HG03571 (cell line): ENCODE data around the gene WDSUB1.
A peak's percentile ranks its signal among the peaks of the same experiment; 100 is the strongest.

ENCODE experiments used
- ATAC-seq: cut with Tn5 transposase; IDR thresholded peaks from one replicate; pipeline ENCODE4 v1.9.1; 2021; ENCODE audit not compliant: unreplicated experiment

The WDSUB1 gene, protein sequence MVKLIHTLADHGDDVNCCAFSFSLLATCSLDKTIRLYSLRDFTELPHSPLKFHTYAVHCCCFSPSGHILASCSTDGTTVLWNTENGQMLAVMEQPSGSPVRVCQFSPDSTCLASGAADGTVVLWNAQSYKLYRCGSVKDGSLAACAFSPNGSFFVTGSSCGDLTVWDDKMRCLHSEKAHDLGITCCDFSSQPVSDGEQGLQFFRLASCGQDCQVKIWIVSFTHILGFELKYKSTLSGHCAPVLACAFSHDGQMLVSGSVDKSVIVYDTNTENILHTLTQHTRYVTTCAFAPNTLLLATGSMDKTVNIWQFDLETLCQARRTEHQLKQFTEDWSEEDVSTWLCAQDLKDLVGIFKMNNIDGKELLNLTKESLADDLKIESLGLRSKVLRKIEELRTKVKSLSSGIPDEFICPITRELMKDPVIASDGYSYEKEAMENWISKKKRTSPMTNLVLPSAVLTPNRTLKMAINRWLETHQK

DNA sequence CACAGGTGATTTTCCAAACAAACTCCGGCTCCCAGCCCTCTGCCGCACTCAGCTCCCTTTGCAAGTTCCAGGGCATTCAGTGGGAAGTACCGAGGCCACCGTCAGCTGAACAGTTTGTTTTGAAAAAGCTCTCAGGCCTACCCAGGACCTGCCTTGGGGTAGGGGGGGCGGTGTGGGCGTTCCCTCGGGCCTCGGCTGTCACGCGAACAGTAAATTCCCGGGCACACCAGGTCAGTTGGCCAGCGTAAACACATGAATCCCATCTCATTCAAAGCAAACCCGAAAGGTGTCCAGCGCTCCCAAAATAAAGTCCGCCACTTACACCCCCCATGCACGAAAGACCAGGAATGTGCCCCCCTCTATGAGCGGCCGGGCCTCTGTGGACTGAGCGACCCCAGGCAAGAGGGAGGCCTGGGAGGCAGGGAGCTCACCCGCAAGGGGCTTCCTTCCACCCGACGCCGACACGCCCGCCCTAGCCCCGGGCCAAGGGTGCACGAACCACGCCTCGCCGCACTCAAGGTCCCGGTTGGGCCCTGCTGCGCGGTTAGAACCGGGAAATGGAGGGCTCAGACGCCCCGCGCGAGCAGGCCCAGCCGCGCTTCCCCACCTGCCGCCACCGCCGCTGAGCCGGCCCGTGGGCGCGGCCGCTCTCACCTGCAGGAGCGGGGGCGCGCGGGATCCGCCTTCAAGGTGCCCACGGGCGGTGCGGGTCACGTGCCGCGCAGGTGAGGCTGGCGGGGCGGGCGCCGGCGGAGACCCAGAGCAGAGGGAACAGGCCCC lies at the start of gene WDSUB1:
TSS of gene WDSUB1 (minus strand) at position 775 of the 780 bp plus-strand sequence. CDS start 3,634 bp downstream, outside the sequence.
- ATAC-seq, result peak; percentile 2

DNA sequence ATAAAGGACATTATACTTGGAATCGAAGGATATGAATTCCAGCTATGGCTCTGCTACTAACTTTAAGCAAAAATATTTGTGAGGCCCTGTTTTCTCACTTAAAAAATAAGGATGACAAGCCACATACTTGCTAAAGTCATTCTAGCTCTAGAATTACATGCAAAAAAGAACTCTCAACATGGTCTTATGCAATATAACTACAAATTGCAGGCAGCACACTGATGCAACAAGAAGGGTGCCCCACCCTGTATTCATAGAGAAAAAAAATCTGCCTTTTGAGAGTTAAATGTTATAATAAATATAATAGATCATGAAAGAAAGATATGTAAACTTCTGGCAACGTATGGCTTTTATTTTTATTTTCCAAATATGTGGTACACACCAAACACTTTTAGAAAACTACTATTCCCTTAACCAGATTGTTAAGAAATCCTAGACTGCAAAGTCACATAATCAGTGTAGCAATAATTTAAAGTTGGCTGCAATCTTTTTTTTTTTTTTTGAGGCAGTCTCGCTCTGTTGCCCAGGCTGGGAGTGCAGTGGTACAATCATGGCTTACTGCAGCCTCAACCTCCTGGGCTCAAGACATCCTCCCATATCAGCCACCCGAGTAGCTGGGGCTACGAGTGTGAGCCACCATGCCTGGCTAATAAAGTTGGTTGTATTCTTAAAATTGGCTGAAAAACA lies 40.2 kb upstream of the WDSUB1 start:
- ATAC-seq, result no peak

DNA sequence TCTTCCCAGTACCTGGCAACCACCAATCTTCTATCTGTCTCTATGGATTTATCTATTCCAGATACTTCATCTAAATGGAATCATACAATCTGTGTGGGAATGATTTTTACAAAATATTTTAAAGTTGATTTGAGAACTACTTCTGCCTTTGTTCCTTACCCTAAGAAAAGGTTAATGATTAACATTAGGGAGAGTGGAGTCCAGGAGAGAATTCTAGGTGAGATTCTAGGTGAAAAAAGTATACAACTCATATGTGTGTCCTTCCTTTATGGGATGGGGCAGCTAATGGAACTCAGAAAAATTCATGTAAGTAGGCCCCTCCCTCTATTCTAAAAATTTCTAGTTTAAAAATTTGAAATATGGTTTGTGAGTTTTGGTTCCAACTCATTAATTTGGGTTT lies 35.9 kb upstream of the WDSUB1 start:
- no peak for ATAC-seq

DNA sequence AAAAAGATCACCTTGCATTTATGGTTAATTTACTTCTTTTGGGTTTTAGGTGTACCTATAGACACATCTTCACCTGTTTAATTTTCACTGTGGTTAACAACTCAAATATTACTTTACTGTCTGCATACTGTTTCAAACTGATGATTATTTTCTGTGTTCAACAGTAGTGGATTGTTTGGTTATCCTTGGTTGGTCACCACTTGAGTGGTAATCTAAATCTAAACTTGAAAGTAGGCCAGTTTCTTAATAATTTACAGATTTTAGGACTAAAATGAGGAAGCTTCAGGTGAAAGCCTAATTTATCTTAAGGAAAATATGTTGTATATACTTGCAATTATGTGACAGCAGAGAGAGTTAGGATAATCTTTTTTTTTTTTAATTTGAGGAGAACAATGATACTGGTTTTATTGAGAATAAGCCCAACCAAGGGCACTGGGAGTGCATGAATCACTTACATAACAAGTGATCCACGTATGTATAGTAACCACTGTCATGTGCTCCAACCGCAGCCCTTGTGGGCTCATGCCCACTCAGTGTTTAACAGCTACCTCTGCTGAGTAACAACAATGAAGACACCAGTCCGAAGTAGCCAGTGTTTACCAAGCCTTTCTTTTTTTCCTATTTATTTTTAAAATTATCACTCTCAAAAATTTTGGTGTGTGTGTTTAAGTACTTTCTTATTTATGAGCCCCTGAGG lies 31.0 kb upstream of the WDSUB1 start:
- peak; percentile 84 for ATAC-seq

DNA sequence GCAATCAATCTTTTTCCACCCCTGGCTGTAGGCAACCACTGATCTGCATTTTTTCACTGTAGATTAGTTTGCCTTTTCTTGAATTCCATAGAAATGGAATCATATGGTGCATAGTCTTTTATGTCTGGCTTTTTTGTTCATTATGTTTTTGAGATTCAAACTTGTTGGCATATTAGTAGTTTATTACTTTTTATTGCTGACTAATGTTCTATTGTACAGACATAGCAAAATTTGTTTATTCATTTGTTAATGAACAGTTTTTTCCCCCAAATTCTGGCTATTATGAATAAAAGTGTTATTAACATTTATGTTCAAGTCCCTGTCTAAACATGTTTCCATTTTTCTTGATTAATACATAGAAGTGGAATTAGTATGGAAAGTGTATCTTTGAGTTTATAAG lies 21.4 kb upstream of the WDSUB1 start:
- ATAC-seq, result no peak

DNA sequence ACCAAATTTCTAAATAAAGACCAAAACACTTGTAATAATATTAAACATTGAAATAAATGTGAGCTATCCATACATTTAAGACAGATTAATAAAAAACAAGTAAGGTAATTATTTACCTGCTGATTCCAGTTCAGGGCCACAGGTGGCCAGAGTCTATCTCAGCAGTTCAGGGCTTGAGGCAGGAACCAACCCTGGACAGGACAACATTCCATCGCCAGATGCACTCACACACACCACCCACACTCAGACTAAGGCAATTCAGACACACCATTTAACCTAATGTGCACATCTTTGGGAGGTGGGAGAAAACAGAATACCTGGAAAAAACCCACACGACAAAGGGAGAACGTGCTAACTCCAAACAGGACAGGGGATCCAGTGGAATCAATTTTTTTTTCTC lies 14.1 kb upstream of the WDSUB1 start:
- ATAC-seq, result no peak

DNA sequence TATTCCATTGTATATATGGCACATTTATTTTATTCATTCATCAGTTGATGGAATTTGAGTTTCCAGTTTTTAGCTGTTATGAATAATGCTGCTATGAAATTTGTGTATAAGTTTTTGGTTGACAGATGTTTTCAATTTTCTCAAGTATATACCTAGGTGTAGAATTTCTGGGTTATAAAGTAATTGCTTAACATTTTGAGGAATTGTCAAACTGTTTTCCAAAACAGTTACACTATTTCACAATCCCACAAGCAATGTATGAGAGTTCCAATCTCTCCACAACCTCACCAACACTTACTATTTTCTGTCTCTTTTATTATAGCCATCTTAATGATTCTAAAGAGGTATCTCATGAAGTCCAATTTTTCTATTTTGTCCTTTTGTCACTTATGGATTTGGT lies 12.5 kb upstream of the WDSUB1 start:
- no peak for ATAC-seq

DNA sequence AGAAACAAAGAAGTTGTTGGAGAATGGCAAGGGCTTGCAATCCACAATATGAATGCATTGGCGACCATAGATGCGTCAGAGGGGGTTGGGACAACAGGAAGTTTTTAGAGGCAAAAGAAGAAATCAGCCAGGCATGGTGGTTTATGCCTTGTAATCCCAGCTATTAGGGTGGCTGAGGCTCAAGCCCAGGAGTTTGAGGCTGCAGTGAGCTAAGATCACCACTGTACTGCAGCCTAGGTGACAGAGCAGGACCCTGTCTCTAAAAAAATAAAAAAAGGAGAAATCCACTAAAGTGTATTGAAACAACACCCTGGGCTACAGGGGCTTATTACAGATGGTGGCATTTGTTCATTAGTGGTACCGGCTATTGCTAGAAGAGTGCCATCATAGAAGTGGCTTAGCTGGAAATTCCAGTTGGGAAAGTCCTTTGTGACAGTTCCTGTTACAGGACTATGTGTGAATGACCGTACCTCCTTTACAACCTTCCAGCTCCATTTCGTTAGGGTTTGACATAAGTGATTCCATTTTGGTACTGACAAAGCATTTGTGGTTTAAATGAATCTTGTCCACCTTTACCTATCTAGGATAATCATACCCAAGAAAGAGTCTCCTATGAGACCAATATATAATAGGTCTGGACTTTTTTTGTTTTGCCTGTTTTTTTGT lies 10.7 kb upstream of the WDSUB1 start:
- no peak for ATAC-seq

DNA sequence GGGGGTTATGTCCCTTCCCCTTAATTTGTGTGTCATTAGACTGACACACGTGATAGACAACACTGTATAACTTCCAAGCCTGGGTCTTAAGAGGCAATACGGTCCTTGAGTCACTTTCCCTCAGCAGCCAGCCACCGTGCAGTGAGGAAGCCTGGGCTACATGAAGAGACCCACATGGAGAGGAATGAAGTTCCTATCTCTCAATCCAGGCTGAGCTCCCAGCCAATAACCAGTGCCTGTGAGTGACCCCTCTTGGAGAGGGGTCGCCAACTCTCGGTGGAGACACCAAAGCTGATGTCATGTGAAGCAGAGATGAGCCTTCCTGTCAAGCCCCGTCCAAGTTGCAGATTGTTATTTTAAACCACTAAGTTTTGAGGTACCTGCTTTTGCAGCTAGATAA lies 5.7 kb upstream of the WDSUB1 start:
- ATAC-seq, result no peak

DNA sequence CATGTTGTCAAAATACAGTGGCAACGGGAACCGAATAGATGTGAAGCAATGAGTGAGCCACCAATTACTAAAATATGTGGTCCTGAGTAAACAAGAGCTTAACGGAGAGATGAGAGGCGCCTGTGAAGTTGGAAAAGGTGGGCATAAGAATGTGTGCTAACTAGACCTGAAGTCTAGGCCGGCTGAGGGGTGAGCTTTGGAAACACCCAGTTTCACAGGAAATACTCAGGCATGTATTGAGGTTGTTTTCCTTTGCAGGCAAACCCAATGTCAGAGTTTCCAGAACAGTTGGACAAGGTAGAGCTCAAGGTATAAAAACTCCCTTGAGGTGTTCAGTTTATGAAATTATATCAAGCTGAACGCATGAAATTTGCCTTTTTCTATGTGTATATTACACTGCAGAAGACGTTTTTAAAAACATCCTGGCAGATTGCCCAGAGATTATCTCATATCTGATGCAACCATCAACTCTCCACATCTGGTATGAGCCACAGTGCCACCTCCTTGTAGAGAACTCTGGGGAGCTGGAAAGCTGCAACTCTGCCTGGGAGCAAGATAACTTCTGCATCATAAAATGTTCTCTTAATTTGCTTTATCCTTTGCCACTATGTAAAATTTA lies 3.9 kb upstream of the WDSUB1 start:
- ATAC-seq, result no peak

DNA sequence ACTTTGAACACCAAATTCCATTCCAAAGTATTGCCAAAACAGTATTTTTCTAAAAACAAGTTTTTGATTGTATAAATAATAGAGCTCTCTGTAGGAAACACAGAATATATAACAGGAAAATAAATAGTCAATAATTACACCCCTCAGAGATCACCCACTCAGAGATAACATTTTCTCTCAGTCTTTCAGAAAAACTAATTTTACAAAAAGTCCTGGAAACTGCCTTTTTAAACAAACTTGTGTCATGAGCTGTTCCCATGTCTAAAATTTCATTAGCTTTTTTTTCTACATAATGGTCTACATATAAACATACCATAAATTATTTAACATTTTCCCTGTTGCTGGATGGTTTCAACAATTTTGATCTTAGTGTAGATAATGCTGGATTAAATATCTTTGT lies 1.2 kb upstream of the WDSUB1 start:
- ATAC-seq, result no peak

DNA sequence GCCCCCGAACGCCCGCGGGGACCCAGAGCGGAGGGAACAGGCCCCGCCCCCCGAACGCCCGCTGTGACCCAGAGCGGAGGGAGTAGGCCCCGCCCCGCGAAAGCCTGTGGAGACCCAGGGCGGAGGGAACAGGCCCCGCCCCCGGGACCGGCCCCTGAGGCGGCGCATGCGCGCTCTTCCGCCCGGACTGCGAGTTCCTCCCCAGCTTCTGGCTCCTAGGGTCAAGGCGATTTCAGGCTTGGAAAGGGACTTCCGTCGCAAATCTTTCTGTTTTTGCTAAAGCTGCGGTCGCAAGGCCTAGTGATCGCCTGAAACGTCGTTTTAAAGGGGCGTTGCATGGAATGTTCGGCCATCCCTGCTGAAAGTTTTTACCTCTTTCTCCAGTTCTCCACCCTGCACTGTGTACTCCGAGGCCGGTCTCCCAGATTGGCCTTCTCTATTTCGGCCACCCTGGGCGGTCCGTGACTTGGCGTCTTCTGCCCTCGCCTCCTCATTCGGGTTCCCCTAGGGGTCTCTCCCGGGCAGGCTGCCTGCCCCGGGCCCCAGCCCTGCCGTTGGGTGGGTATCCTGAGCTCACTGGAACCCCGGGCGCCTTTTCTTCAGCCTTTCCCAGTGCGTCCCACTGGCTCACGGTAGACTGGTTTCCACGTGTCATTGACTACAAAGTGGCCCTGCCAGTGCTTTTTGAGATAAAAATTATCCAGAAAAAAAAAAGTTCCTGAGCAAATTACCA lies 372 bp upstream of the WDSUB1 start:
- peak; percentile 91 for ATAC-seq

DNA sequence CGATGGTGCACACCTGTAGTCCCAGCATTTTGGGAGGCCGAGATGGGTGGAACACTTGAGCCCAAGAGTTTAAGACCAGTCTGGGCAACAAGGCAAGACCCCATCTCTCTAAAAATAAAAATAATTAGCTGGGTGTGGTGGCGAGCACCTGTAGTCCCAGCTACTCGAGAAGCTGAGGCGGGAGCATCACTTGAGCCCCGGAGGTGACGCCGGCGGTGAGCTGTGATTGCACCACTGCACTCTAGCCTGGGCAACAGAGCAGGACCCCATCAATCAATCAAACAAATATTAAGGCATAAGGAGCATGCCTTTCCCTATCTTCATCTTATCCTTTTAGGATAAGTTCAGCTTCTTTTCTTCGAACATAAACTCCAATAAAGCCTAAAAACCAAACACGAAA lies 1.1 kb downstream of the WDSUB1 start:
- ATAC-seq, result no peak

DNA sequence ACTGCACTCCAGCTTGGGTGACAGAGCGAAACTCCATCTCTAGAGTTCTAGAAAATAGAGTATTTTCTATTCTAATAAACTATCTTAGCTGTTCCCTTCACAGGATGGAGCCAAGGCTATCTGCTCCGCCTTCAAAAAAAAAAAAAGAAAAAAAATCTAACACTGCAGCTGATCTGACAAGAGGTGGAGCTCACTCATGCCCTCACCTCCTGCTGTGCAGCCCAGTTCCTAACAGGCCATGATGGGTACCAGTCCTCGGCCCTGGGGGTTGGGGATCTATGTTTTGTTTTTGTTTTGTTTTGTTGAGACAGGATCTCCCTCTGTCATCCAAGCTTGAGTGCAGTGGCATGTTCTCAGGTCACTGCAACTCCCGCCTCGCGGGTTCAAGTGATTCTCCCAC lies 3.0 kb downstream of the WDSUB1 start:
- ATAC-seq, result no peak

DNA sequence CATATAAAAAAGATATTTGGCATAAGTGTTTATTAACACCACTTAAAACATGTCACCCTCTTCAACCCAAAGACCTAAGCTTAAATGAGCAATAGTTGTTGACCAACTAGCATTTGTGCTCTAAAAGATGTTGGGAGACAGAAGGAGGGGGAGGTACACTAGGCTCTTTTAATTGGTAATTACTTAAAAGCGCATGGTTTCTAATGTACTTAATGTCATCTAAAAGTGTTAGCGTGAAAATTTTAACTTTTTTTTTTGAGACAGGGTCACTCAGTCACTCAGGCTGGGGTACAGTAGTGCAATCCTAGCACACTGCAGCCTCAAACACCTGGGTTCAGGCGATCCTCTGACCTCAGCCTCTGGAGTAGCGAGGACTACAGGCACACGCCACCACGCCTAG lies 5.5 kb downstream of the WDSUB1 start:
- ATAC-seq, result no peak

DNA sequence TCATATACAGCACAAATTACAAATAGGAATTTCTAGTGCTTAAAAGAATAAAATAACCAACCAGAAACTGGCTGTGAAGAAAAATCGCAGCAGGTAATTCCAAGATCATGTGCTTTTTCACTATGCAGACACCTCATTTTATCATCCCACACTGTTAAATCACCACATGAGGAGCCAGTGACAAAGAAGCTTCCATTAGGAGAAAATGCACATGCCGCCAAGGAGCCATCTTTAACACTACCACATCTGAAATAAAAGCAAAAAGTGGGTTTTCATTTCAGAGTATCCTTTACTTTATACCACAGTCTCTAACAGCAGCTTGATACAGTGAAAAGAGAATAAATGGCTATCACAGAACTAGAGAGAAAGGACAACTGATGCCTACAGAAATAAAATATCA lies 6.8 kb downstream of the WDSUB1 start:
- ATAC-seq, result no peak

DNA sequence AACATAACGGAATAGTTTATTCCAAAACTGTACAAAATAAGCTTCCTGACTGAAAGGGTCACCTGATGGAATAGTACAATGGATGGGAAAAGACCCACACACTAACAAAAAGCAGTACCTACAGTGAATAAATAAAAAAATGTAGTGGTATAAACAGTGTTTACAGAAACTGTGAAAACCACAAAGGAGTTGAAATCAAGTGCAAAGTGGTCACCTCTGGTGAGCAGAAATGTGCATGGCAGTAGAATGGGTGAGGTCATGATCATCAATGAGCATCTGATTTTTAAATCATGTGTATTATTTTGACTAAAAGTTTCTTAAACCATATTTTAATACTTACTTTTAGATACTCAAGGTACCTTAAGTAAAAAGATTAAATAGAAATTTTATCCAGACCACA lies 11.4 kb downstream of the WDSUB1 start:
- ATAC-seq, result no peak

DNA sequence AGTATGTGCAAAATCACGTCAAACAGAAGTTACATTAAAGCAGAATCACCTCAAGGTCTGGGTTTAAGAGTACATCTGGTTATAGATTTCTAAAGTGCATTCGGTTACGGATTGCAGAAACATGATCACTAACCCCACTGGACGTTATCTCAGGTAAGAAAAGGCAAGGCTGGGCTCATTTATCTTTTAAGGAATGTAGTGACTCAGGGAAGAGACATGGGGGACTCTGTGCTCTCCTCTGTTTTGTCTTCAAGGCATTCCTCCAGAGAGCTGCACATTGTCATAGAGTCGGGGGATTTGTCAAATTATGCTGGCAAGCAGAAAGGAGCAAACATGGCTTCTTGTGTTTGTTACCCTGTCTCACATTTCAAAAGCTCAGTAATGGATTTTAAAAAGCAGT lies 14.3 kb downstream of the WDSUB1 start:
- no peak for ATAC-seq

DNA sequence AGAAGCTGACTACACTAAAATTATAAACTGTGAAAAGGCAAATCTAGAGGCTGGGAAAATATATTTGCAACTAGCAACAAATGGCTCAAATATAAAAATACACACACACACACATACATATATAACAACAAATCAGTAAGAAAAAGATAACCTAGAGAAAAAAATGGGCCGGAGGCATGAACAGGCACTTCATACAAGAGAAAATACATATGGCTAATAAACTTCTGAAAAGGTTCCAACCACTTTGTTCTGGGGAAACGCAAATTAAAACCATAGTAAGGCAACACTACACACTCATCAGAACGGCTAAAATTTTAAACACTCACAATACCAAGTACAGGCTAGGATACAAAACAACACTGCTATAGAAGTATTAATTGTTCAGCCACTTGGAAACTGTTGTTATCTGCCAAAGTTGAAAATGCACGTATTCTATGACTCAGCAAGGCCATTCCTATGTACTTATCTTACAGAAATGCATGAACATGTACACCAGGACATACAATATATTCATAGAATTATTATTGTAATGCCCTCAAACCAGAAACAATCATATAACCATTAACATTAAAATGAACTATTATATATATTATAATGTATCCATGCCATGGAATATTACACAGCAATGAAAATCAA lies 15.6 kb downstream of the WDSUB1 start:
- ATAC-seq, result no peak
